SJSA1 (cell line): ENCODE measurements around the gene KANSL2. TPM values are rescaled to one million over a fixed set of nuclear protein-coding genes. Genes with fewer than 3 reads are reported as not detected.

ENCODE experiments used
- DNase-seq, 2 experiments: peaks; one replicate each; pipeline ENCODE4 v3.0.0-alpha.2; 2015 to 2020; ENCODE audit warnings: low spot score in 2 of 2, low read depth in 1 of 2
- H3K27ac ChIP-seq: fragments of 250-450 bp; sonication (Bioruptor Pico); 2 replicates; pipeline ENCODE4 v1.5.1; 2020; ENCODE audit warnings: mild to moderate bottlenecking, moderate library complexity
- H3K27me3 ChIP-seq: fragments of 250-450 bp; sonication (Bioruptor Pico); replicated peaks from 2 replicates; pipeline ENCODE4 v1.5.1; 2020; ENCODE audit warnings: mild to moderate bottlenecking, moderate library complexity
- H3K36me3 ChIP-seq: fragments of 250-450 bp; sonication (Bioruptor Pico); 2 replicates; pipeline ENCODE4 v1.5.1; 2020; ENCODE audit warnings: mild to moderate bottlenecking
- H3K4me1 ChIP-seq: fragments of 250-450 bp; sonication (Bioruptor Pico); replicated peaks from 2 replicates; pipeline ENCODE4 v1.6.1; 2021; ENCODE audit warnings: mild to moderate bottlenecking
- H3K4me3 ChIP-seq: fragments of 250-450 bp; sonication (Bioruptor Pico); 2 replicates; pipeline ENCODE4 v1.5.1; 2020; ENCODE audit warnings: mild to moderate bottlenecking
- H3K9me3 ChIP-seq: fragments of 250-450 bp; sonication (Bioruptor Pico); replicated peaks from 2 replicates; pipeline ENCODE4 v1.5.1; 2020; ENCODE audit warnings: mild to moderate bottlenecking
- total RNA-seq: library from RNA; depleted of rRNA; stranded (reverse); fragments of >200 nt; shearing (Covaris generic); gene quantifications from 2 replicates; pipeline ENCODE4 v1.2.3, GENCODE V29; 2014; rRNA removed

Gene KANSL2
- total RNA-seq, 1 experiment from 2014 or later, result 54.4 TPM

DNA sequence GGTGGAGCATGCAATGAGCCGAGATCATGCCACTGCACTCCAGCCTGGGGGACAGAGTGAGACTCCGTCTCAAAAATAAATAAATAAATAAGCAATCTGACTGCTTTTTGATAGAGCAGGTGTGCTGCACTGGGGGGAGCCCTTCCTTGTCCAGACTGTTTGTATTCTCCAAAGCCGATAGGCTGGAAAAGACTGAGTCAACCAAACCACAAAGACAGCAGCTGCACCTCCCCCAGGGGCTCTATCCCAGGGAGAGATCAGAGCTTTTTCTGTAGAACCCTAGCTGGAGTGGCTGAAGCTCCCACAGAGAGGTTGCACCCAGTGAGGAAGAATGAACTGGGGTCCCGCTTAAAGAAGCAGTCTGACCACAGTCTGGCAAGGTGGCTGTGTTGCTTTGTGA lies 66.4 kb downstream of the KANSL2 start:
- DNase-seq, result no peak
- no peak overlapping the region for H3K4me3 ChIP-seq
- no peaks in the 10 kb centered on the region for H3K36me3 ChIP-seq
- no peak overlapping the region for H3K27ac ChIP-seq
- no peaks in the 10 kb centered on the region for H3K4me1 ChIP-seq
- no peaks in the 10 kb centered on the region for H3K9me3 ChIP-seq
- no peaks in the 10 kb centered on the region; the same call in 1 of the 2 replicates for H3K27me3 ChIP-seq

DNA sequence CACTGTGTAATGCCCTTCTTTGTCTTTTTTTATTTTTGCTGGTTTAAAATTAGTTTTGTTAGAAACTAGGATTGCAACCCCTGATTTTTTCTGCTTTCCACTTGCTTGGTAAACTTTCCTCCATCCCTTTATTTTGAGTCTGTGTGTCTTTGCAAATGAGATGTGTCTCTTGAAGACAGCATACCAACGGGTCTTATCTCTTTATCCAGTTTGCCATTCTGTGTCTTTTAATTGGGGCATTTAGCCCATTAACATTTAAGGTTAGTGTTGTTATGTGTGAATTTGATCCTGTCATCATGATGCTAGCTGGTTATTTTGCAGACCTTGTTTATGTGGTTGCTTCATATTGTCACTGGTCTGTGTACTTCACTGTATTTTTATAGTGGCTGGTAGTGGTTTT lies 68.7 kb downstream of the KANSL2 start:
- Histone ChIP-seq H3K4me1 (no peaks in the 10 kb centered on the region), H3K27ac (no peak overlapping the region), H3K9me3 (no peaks in the 10 kb centered on the region), H3K27me3 (no peaks in the 10 kb centered on the region; the same call in 1 of the 2 replicates), H3K4me3 (no peak overlapping the region), H3K36me3 (no peaks in the 10 kb centered on the region)
- DNase-seq, result no peak

Other genes with a start within 250 kb of the KANSL2 start
- not detected in 2 replicates for gene ANP32D, start 209.7 kb downstream of the KANSL2 start, total RNA-seq
- gene C12orf54, start 199.7 kb downstream of the KANSL2 start, total RNA-seq, result 0.53 TPM in 1 of 2 replicates, not detected in the other
- not detected in 2 replicates for gene OR8S1, start 156.6 kb downstream of the KANSL2 start, total RNA-seq
- not detected in 2 replicates for gene LALBA, start 112.2 kb downstream of the KANSL2 start, total RNA-seq
- 17.1 and 28.4 TPM in 2 replicates for gene CCNT1, start 34.5 kb upstream of the KANSL2 start, total RNA-seq
- 20.6 and 22.9 TPM in 2 replicates for gene ADCY6, start 106.9 kb upstream of the KANSL2 start, total RNA-seq
- 8.9 and 20.9 TPM in 2 replicates for gene CACNB3, start 136.3 kb upstream of the KANSL2 start, total RNA-seq
- 77.1 and 109 TPM in 2 replicates for gene DDX23, start 169.9 kb upstream of the KANSL2 start, total RNA-seq
- not detected in 2 replicates for gene RND1, start 183.6 kb upstream of the KANSL2 start, total RNA-seq
- 6.0 and 9.9 TPM in 2 replicates for gene FKBP11, start 243.3 kb upstream of the KANSL2 start, total RNA-seq